ENCODE data around the gene LARGE1.

DNA sequence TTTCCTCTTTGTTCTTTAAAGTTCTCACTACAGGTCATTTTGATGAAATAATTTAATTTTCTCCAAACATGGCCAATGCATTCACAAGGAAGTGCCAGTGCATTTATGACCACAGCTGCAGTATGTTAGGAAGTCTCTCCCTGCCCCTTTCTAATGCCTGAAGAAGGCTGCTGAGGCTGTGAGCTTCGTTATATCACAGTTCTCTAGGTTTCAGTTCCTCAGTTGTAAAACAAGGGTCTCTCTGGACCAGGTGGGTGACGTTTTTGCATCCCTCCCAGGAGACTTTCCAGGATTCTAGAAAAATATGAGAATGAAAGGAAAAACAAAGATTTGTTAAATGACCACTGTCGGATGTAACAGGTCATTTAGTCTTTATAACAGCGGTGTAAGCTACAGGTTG is 171.6 kb downstream of the LARGE1 start:
- TF ChIP-seq CTCF (IDR thresholded peaks at IDR 0.05), result no peak
- TF ChIP-seq POLR2A (IDR thresholded peaks at IDR 0.05), result no peak

All from uterus (tissue), 2 donors.